GM23338 (cell line): ENCODE results near the gene CSRNP3. TPM values are rescaled to one million over a fixed set of nuclear protein-coding genes. Genes with fewer than 3 reads are reported as not detected.

Experiments
- ATAC-seq: fragments of 200-7000 bp; cut with Tn5 transposase; 3 replicates; pipeline ENCODE4 v1.9.1; 2020
- DNase-seq: peaks from one replicate; pipeline ENCODE4 v3.0.0-alpha.2; 2015; ENCODE audit warnings: low spot score
- H2AFZ ChIP-seq: fragments of 200-600 bp; sonication (generic); 2 replicates; pipeline ENCODE4 v1.8.0; 2016; ENCODE audit warnings: antibody characterized with exemption, mild to moderate bottlenecking, moderate library complexity
- H3F3A ChIP-seq: fragments of 200-600 bp; sonication (generic); replicated peaks from 2 replicates; pipeline ENCODE4 v1.8.0; 2017; ENCODE audit warnings: antibody characterized with exemption, mixed run types, low read depth
- H3K27ac ChIP-seq: fragments of 200-600 bp; sonication (generic); 2 replicates; pipeline ENCODE4 v1.6.1; 2016; ENCODE audit warnings: low read depth
- H3K27me3 ChIP-seq: fragments of 200-600 bp; sonication (generic); 2 replicates; pipeline ENCODE4 v1.8.0; 2016; ENCODE audit warnings: mild to moderate bottlenecking, mixed run types, moderate library complexity; ENCODE audit not compliant: insufficient read depth
- H3K36me3 ChIP-seq: fragments of 200-600 bp; sonication (generic); 2 replicates; pipeline ENCODE4 v1.8.0; 2016; ENCODE audit warnings: mild to moderate bottlenecking; ENCODE audit not compliant: insufficient read depth
- H3K4me1 ChIP-seq: fragments of 200-600 bp; sonication (generic); 2 replicates; pipeline ENCODE4 v1.8.0; 2016; ENCODE audit warnings: mild to moderate bottlenecking, moderate library complexity; ENCODE audit not compliant: insufficient read depth
- H3K4me2 ChIP-seq: fragments of 200-600 bp; sonication (generic); 2 replicates; pipeline ENCODE4 v1.7.1; 2017; ENCODE audit warnings: mixed run types
- H3K4me3 ChIP-seq: fragments of 200-600 bp; sonication (generic); 2 replicates; pipeline ENCODE4 v1.6.1; 2016; ENCODE audit warnings: mixed run types
- H3K79me2 ChIP-seq: fragments of 200-600 bp; sonication (generic); replicated peaks from 2 replicates; pipeline ENCODE4 v1.8.0; 2017; ENCODE audit warnings: mild to moderate bottlenecking; ENCODE audit not compliant: insufficient read depth
- H3K9me2 ChIP-seq: fragments of 200-600 bp; sonication (generic); 2 replicates; pipeline ENCODE4 v1.8.0; 2017; ENCODE audit not compliant: insufficient read depth
- H4K20me1 ChIP-seq: fragments of 200-600 bp; sonication (generic); replicated peaks from 2 replicates; pipeline ENCODE4 v1.8.0; 2017; ENCODE audit warnings: mild to moderate bottlenecking; ENCODE audit not compliant: insufficient read depth
- H3K27ac Mint-ChIP-seq: 2 replicates; pipeline ENCODE4 v1.8.0; 2020; ENCODE audit warnings: inconsistent platforms, mild to moderate bottlenecking, moderate library complexity, mixed read lengths
- H3K27me3 Mint-ChIP-seq: 3 replicates; pipeline ENCODE4 v1.8.0; 2022; ENCODE audit warnings: low read depth, mild to moderate bottlenecking, moderate library complexity, mixed read lengths, inconsistent platforms; ENCODE audit not compliant: insufficient read depth, poor library complexity
- H3K36me3 Mint-ChIP-seq: 3 replicates; pipeline ENCODE4 v1.8.0; 2021; ENCODE audit warnings: low read depth, mild to moderate bottlenecking, inconsistent platforms, moderate library complexity, mixed read lengths
- H3K4me1 Mint-ChIP-seq: 3 replicates; pipeline ENCODE4 v1.8.0; 2020; ENCODE audit warnings: mild to moderate bottlenecking, inconsistent platforms, mixed read lengths
- H3K4me3 Mint-ChIP-seq: 3 replicates; pipeline ENCODE4 v1.8.0; 2021; ENCODE audit warnings: moderate library complexity, mild to moderate bottlenecking, inconsistent platforms, mixed read lengths
- H3K9me3 Mint-ChIP-seq: 3 replicates; pipeline ENCODE4 v1.8.0; 2020; ENCODE audit warnings: moderate library complexity, mild to moderate bottlenecking, inconsistent platforms, mixed read lengths
- EZH2 ChIP-seq: fragments of 200-600 bp; sonication (generic); IDR thresholded peaks from one replicate; pipeline ENCODE4 v1.8.0; 2017; ENCODE audit warnings: antibody characterized with exemption, mild to moderate bottlenecking, low read depth; ENCODE audit not compliant: unreplicated experiment
- JUNB ChIP-seq: IDR thresholded peaks from one replicate; pipeline ENCODE4 v1.6.1; 2016; ENCODE audit warnings: antibody characterized with exemption; ENCODE audit not compliant: unreplicated experiment
- NANOG ChIP-seq: IDR thresholded peaks from 2 replicates; pipeline ENCODE4 v1.6.1; 2016; ENCODE audit warnings: antibody characterized with exemption, borderline replicate concordance
- POLR2AphosphoS5 ChIP-seq: IDR thresholded peaks from 2 replicates; pipeline ENCODE4 v1.6.1; 2016; ENCODE audit warnings: antibody characterized with exemption, low read depth
- STAT1 ChIP-seq: IDR thresholded peaks from one replicate; pipeline ENCODE4 v1.6.1; 2016; ENCODE audit warnings: antibody characterized with exemption; ENCODE audit not compliant: unreplicated experiment
- ZNF114 ChIP-seq: fragments of 250-450 bp; sonication (Bioruptor Pico); IDR thresholded peaks from 2 replicates; pipeline ENCODE4 v1.5.0; 2020; ENCODE audit warnings: mild to moderate bottlenecking, moderate library complexity
- ZNF331 ChIP-seq: fragments of 250-450 bp; sonication (Bioruptor Pico); IDR thresholded peaks from 2 replicates; pipeline ENCODE4 v1.5.0; 2020; ENCODE audit warnings: low read depth, mild to moderate bottlenecking, moderate library complexity
- polyA plus RNA-seq: library from polyadenylated mRNA; unstranded; fragments of >200 nt; fragmentation: Nextera tagmentation; extraction: Ambion mirVana; gene quantifications from 2 replicates; pipeline ENCODE4 v1.2.1, GENCODE V29; 2016
- total RNA-seq: library from RNA; depleted of rRNA; stranded (reverse); fragments of >200 nt; shearing (Covaris generic); gene quantifications from 2 replicates; pipeline ENCODE4 v1.2.3, GENCODE V29; 2014
- TF ChIP-seq, protein P1 (sequence below), 2 experiments: fragments of 200-600 bp in 1 of 2; sonication (generic) in 1 of 2; conservative IDR thresholded peaks; 2 replicates each; pipeline versions ENCODE4 v1.5.1 to v1.6.1; 2016 to 2017; ENCODE audit warnings: antibody characterized with exemption in 2 of 2, low read depth in 2 of 2, mild to moderate bottlenecking in 2 of 2, moderate library complexity in 1 of 2
- TF ChIP-seq, protein P2 (sequence below): IDR thresholded peaks from one replicate; pipeline ENCODE4 v1.6.1; 2018; ENCODE audit warnings: antibody characterized with exemption; ENCODE audit not compliant: unreplicated experiment

The CSRNP3 gene
- total and polyA plus RNA-seq, 2 experiments from 2014 or later = 3.8 to 6.8 TPM

DNA sequence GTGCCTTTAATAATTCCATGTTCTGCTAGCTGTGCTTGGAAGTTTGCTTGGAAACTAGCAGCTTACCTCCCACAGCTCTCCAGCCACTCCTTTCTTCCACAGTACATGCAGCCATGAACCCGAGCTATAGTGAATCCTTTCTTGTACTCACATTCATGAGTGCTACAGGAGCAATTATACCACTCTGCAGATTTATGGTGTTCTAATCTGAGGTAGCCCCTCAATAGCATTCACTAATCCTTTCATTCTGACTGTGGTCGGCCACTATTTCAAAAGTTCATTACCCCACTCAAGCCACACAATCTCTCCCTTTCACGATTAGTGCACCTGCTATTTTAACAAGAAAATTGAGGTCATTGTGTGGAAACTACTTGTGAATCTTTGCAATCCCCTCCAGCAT, 53.2 kb downstream of the CSRNP3 start (continued):
- TF ChIP-seq, protein P1, sequence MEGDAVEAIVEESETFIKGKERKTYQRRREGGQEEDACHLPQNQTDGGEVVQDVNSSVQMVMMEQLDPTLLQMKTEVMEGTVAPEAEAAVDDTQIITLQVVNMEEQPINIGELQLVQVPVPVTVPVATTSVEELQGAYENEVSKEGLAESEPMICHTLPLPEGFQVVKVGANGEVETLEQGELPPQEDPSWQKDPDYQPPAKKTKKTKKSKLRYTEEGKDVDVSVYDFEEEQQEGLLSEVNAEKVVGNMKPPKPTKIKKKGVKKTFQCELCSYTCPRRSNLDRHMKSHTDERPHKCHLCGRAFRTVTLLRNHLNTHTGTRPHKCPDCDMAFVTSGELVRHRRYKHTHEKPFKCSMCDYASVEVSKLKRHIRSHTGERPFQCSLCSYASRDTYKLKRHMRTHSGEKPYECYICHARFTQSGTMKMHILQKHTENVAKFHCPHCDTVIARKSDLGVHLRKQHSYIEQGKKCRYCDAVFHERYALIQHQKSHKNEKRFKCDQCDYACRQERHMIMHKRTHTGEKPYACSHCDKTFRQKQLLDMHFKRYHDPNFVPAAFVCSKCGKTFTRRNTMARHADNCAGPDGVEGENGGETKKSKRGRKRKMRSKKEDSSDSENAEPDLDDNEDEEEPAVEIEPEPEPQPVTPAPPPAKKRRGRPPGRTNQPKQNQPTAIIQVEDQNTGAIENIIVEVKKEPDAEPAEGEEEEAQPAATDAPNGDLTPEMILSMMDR (conservative IDR thresholded peaks at IDR 0.05; ENCODE audit: low read depth in 2 of 2) = no peak
- no peak for TF ChIP-seq NANOG
- TF ChIP-seq STAT1 = no peak
- no peak for TF ChIP-seq JUNB
- no peak for TF ChIP-seq ZNF114 (CRISPR knock-in tag)
- no peak for TF ChIP-seq POLR2AphosphoS5

DNA sequence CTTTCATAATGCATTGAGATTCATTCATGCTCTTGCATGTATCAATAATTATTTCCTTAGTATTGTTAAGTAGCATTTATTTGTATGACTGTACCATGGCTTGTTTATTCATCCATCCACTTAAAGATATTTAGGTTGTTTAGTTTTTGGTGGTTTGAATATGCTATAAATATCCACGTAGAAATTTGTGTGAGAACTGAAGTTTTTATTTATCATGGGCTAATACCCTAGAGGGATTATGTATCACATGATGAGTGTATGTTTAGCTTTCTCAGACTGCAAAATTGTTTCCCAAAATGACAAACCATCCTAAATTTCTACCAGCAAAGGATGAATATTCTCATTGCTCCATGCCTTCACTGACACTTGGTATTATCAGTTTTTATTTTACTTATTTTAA, 55.2 kb downstream of the CSRNP3 start:
- Histone ChIP-seq H4K20me1 (no peaks in the 10 kb centered on the region), H3K79me2 (no peaks in the 10 kb centered on the region), H2AFZ (no peak overlapping the region), H3K4me3 (no peak overlapping the region), H3K36me3 (no peaks in the 10 kb centered on the region), H3K4me1 (peaks cover 12% of the 10 kb centered on the region), H3F3A (no peaks in the 10 kb centered on the region), H3K9me2 (no peaks in the 10 kb centered on the region), H3K27ac (no peak overlapping the region), H3K27me3 (no peaks in the 10 kb centered on the region), H3K4me2 (no peak overlapping the region)
- H3K4me3 Mint-ChIP-seq = no peak overlapping the region
- H3K27ac Mint-ChIP-seq = no peak overlapping the region
- peaks cover 19% of the 10 kb centered on the region for H3K4me1 Mint-ChIP-seq
- TF ChIP-seq, protein P2, sequence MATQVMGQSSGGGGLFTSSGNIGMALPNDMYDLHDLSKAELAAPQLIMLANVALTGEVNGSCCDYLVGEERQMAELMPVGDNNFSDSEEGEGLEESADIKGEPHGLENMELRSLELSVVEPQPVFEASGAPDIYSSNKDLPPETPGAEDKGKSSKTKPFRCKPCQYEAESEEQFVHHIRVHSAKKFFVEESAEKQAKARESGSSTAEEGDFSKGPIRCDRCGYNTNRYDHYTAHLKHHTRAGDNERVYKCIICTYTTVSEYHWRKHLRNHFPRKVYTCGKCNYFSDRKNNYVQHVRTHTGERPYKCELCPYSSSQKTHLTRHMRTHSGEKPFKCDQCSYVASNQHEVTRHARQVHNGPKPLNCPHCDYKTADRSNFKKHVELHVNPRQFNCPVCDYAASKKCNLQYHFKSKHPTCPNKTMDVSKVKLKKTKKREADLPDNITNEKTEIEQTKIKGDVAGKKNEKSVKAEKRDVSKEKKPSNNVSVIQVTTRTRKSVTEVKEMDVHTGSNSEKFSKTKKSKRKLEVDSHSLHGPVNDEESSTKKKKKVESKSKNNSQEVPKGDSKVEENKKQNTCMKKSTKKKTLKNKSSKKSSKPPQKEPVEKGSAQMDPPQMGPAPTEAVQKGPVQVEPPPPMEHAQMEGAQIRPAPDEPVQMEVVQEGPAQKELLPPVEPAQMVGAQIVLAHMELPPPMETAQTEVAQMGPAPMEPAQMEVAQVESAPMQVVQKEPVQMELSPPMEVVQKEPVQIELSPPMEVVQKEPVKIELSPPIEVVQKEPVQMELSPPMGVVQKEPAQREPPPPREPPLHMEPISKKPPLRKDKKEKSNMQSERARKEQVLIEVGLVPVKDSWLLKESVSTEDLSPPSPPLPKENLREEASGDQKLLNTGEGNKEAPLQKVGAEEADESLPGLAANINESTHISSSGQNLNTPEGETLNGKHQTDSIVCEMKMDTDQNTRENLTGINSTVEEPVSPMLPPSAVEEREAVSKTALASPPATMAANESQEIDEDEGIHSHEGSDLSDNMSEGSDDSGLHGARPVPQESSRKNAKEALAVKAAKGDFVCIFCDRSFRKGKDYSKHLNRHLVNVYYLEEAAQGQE = no peak
- peaks cover 3% of the 10 kb centered on the region; the same call in 1 of the 3 replicates for H3K36me3 Mint-ChIP-seq
- no peak for DNase-seq
- no peak for ATAC-seq
- no peaks in the 10 kb centered on the region for H3K9me3 Mint-ChIP-seq
- peaks cover 2% of the 10 kb centered on the region for H3K27me3 Mint-ChIP-seq

DNA sequence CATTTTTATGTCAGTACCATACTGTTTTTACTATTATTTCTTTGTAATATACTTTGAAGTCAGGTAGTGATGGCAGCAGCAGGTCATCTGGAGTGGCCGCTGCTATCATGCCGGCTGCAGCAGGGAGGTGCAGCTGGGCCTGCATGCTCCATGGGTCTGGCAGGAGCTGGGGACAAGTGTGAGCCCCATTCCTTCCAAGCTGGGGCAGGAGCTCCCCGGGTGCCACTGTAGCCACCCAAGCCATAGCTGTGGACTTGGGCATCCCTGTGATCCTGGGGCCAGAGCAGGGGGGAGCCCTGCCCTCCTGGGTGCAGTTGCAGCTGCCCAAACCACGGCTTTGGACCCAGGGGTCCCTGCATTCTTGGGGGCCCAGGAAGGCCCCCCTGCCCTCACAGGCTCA, 59.2 kb downstream of the CSRNP3 start:
- Mint-ChIP-seq H3K4me3 (no peak overlapping the region), H3K27me3 (peaks cover 5% of the 10 kb centered on the region), H3K4me1 (peaks cover 3% of the 10 kb centered on the region), H3K36me3 (peaks cover 8% of the 10 kb centered on the region), H3K9me3 (no peaks in the 10 kb centered on the region), H3K27ac (no peak overlapping the region)
- H3F3A ChIP-seq = no peaks in the 10 kb centered on the region
- H3K79me2 ChIP-seq = no peaks in the 10 kb centered on the region
- no peak for DNase-seq
- H3K9me2 ChIP-seq = no peaks in the 10 kb centered on the region
- H4K20me1 ChIP-seq = no peaks in the 10 kb centered on the region
- H3K4me3 ChIP-seq = no peak overlapping the region
- no peaks in the 10 kb centered on the region for H3K36me3 ChIP-seq
- H3K4me2 ChIP-seq = no peak overlapping the region
- H3K27ac ChIP-seq = no peak overlapping the region
- H2AFZ ChIP-seq = no peak overlapping the region
- no peaks in the 10 kb centered on the region for H3K4me1 ChIP-seq
- no peaks in the 10 kb centered on the region for H3K27me3 ChIP-seq
- no peak for ATAC-seq
- TF ChIP-seq ZNF331 (CRISPR knock-in tag) (no peak), JUNB (no peak), ZNF114 (CRISPR knock-in tag) (no peak), EZH2 (no peak), NANOG (no peak), STAT1 (no peak)
- TF ChIP-seq, protein P2 = no peak
- TF ChIP-seq, protein P1 (conservative IDR thresholded peaks at IDR 0.05; ENCODE audit: low read depth in 2 of 2) = no peak
